OCI-LY7 (cell line): ENCODE measurements around the gene PCGF5.

Experiments
- CTCF ChIP-seq: fragments of 200-600 bp; sonication (generic); conservative IDR thresholded peaks from 2 replicates; pipeline ENCODE4 v1.5.1; 2014; ENCODE audit warnings: mild to moderate bottlenecking, antibody characterized with exemption, low read length, moderate library complexity, mixed read lengths
- EZH2phosphoT487 ChIP-seq: fragments of 200-600 bp; sonication (generic); IDR thresholded peaks from 2 replicates; pipeline ENCODE4 v1.6.1; 2018; ENCODE audit warnings: low read depth, borderline replicate concordance, mild to moderate bottlenecking, mixed run types, antibody characterized with exemption, low read length, moderate library complexity, mixed read lengths

- TF ChIP-seq CTCF: no peak
- TF ChIP-seq EZH2phosphoT487: no peak
Measured at GRCh38 chr10:91197127-91197526, 23.3 kb upstream of the PCGF5 start.
